Nephron (organoid): ENCODE results near the gene BGLAP.
A peak's percentile ranks its signal among the peaks of the same experiment; 100 is the strongest.

Experiments
- H3K27ac Mint-ChIP-seq, 3 experiments: 2 replicates each; pipeline ENCODE4 v1.8.0; 2020; ENCODE audit warnings: mixed read lengths in 3 of 3, mild to moderate bottlenecking in 2 of 3, moderate library complexity in 1 of 3
- H3K27me3 Mint-ChIP-seq: 2 replicates; pipeline ENCODE4 v1.8.0; 2021; ENCODE audit warnings: low read depth, mild to moderate bottlenecking, moderate library complexity, mixed read lengths
- H3K36me3 Mint-ChIP-seq: 2 replicates; pipeline ENCODE4 v1.8.0; 2020; ENCODE audit warnings: low read depth, mixed read lengths
- H3K4me1 Mint-ChIP-seq: 2 replicates; pipeline ENCODE4 v1.8.0; 2020; ENCODE audit warnings: mixed read lengths
- H3K4me3 Mint-ChIP-seq, 3 experiments: 2 replicates each; pipeline ENCODE4 v1.8.0; 2020; ENCODE audit warnings: mild to moderate bottlenecking in 3 of 3, mixed read lengths in 3 of 3, moderate library complexity in 2 of 3
- H3K9me3 Mint-ChIP-seq: 2 replicates; pipeline ENCODE4 v1.8.0; 2020; ENCODE audit warnings: mixed read lengths
- CTCF ChIP-seq, 3 experiments: fragments of 200-600 bp; sonication (generic); IDR thresholded peaks; one replicate each; pipeline ENCODE4 v1.5.0; 2021; ENCODE audit warnings: antibody characterized with exemption in 3 of 3; ENCODE audit not compliant: unreplicated experiment in 3 of 3

BGLAP gene

DNA sequence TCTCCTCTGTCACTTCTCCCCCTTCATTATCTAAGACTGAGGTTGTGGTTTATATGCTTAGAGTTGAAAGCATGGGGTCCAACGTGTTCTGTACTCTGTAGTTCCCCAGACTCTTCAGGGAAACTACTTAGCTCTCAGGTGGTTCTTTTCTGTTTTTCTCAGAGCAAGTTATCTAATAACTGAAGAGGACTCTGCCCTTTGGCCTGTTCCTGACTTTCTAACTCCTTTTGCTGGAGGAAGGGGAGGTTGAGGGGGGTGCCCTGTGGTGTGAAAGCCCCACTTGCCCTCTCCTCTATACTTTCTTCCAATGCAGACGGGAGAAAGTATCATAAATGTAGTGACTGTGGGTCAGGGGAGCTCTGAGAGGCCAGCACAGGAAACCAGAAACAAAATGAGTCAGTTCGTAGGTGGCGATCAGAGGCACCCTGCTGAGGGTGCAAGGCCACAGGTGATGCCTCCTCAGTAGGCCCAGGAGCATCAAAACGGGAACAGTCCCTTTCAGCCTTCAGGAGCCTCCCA is 43.1 kb upstream of the BGLAP start:
- no peak for TF ChIP-seq CTCF (IDR thresholded peaks at IDR 0.05; ENCODE audit: unreplicated experiment in 3 of 3)
- peaks cover 22% of the 10 kb centered on the region for H3K36me3 Mint-ChIP-seq
- H3K9me3 Mint-ChIP-seq = no peaks in the 10 kb centered on the region
- no peaks in the 10 kb centered on the region for H3K27me3 Mint-ChIP-seq
- peaks cover 13% of the 10 kb centered on the region for H3K4me1 Mint-ChIP-seq
- H3K27ac Mint-ChIP-seq = peak overlapping the region in 2 of 3 experiments; percentile 62 to 95
- H3K4me3 Mint-ChIP-seq = peak overlapping the region in 1 of 3 experiments; percentile 38

DNA sequence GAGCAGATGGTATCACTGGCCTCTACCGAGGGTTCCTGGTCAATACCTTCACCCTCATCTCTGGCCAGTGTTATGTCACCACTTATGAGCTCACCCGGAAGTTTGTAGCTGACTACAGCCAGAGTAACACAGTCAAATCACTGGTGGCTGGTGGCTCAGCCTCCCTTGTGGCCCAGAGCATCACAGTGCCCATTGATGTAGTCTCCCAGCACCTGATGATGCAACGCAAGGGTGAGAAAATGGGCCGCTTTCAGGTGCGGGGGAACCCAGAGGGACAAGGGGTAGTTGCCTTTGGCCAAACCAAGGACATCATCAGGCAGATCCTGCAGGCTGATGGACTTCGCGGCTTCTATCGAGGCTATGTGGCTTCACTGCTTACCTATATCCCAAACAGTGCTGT is 41.9 kb upstream of the BGLAP start:
- H3K9me3 Mint-ChIP-seq = no peaks in the 10 kb centered on the region

DNA sequence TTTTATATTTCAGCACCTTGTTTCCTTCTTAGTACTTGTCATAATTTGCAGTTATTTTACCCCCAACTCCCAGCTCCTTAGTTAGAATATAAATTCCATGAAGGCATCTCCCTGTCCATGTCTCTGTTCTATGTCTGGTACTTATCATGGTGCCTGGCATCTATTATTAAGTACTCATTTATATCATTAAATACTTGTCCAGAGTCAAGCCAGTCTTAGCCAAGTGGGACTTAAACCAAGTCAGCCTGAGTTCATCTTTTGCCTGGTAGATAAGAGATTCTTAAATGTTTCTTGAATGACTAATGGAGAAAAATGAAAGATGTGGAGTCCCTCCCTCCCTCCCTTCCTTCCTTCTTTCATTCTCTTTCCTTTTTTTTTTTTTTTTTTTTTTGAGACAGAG is 38.7 kb upstream of the BGLAP start:
- Mint-ChIP-seq H3K27ac (no peak overlapping the region), H3K4me3 (no peak overlapping the region), H3K27me3 (peaks cover 4% of the 10 kb centered on the region), H3K9me3 (no peaks in the 10 kb centered on the region), H3K4me1 (no peaks in the 10 kb centered on the region), H3K36me3 (peaks cover 29% of the 10 kb centered on the region)
- no peak for TF ChIP-seq CTCF (IDR thresholded peaks at IDR 0.05; ENCODE audit: unreplicated experiment in 3 of 3)

More for the DNA sequence above, 41.9 kb upstream of the BGLAP start:
- H3K4me3 Mint-ChIP-seq = no peak overlapping the region
- no peaks in the 10 kb centered on the region for H3K27me3 Mint-ChIP-seq
- H3K36me3 Mint-ChIP-seq = peaks cover 22% of the 10 kb centered on the region
- H3K27ac Mint-ChIP-seq = peak overlapping the region in 1 of 3 experiments; percentile 95
- H3K4me1 Mint-ChIP-seq = peaks cover 6% of the 10 kb centered on the region
- TF ChIP-seq CTCF (IDR thresholded peaks at IDR 0.05; ENCODE audit: unreplicated experiment in 3 of 3) = no peak

DNA sequence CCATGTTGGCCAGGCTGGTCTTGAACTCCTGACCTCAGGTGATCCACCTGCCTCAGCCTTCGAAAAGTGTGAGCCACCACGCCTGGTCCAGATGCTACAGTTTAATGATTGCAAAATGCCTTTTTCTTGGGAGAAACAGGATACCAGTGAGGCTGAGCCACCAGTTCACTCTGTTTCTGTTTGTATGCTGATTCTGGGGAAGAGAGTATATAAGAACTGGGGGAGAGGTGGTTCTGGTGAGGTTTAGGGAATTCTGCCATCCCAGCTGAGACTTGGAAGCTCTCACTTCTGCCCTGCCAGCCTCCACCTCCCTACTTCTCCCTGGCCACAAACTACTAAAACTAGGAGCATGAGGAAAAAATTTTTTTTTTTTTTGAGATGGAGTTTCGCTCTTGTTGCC is 37.3 kb upstream of the BGLAP start:
- TF ChIP-seq CTCF (IDR thresholded peaks at IDR 0.05; ENCODE audit: unreplicated experiment in 3 of 3) = no peak
- peaks cover 4% of the 10 kb centered on the region for H3K27me3 Mint-ChIP-seq
- H3K4me1 Mint-ChIP-seq = no peaks in the 10 kb centered on the region
- no peak overlapping the region for H3K27ac Mint-ChIP-seq
- peaks cover 31% of the 10 kb centered on the region for H3K36me3 Mint-ChIP-seq
- no peak overlapping the region for H3K4me3 Mint-ChIP-seq
- H3K9me3 Mint-ChIP-seq = no peaks in the 10 kb centered on the region

DNA sequence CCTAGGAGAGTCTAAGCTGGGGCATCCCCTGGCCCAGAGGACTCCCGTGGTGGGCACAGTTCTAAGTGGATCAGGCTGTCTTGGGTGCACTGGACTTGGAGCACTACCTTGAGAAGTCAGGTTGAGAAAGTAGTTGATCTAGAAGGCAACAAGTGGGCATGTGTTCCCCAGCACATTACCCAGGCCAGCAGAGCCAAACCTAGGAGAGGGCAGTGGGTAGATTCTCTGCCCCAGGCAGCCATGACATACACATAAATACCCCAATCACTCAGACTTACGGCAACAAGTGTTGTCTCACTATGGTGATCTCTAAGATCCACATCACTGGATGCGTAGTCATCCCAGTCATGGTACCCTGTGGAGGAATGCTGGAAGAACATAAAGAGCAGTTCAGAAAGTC is 30.7 kb upstream of the BGLAP start:
- Mint-ChIP-seq H3K36me3 (peaks cover 35% of the 10 kb centered on the region), H3K27ac (peak overlapping the region in 2 of 3 experiments; percentile 70 to 77), H3K27me3 (peaks cover 4% of the 10 kb centered on the region), H3K4me3 (peak overlapping the region; percentile 12 to 100 (median 97)), H3K9me3 (no peaks in the 10 kb centered on the region), H3K4me1 (peaks cover 22% of the 10 kb centered on the region)
- no peak for TF ChIP-seq CTCF (IDR thresholded peaks at IDR 0.05; ENCODE audit: unreplicated experiment in 3 of 3)

- Mint-ChIP-seq H3K4me3 (peak overlapping the region; percentile 97 to 100 (median 99)), H3K36me3 (peaks cover 35% of the 10 kb centered on the region), H3K27me3 (peaks cover 4% of the 10 kb centered on the region), H3K9me3 (no peaks in the 10 kb centered on the region), H3K4me1 (peaks cover 22% of the 10 kb centered on the region), H3K27ac (peak overlapping the region; percentile 99 to 100 (median 100))
- no peak for TF ChIP-seq CTCF (IDR thresholded peaks at IDR 0.05; ENCODE audit: unreplicated experiment in 3 of 3)
Observed at GRCh38 chr1:156212130-156212529, 29.9 kb upstream of the BGLAP start.
